ENCODE data around the gene IL32.

GRCh38 chr16:3022684-3023414 is 42.6 kb upstream of the IL32 start:
- TF ChIP-seq CTCF (IDR thresholded peaks at IDR 0.05; ENCODE audit: borderline replicate concordance, extremely low read depth, low read length, poor library complexity, severe bottlenecking) (no peak), EZH2 (IDR thresholded peaks at IDR 0.05; ENCODE audit: borderline replicate concordance, low read depth, low read length, severe bottlenecking) (no peak)
